HG02973 (cell line): ENCODE data around the gene NECAP2.

Source experiments
- ATAC-seq: cut with Tn5 transposase; IDR thresholded peaks from one replicate; pipeline ENCODE4 v1.9.1; 2021; ENCODE audit warnings: moderate library complexity; ENCODE audit not compliant: unreplicated experiment

The NECAP2 gene, protein sequence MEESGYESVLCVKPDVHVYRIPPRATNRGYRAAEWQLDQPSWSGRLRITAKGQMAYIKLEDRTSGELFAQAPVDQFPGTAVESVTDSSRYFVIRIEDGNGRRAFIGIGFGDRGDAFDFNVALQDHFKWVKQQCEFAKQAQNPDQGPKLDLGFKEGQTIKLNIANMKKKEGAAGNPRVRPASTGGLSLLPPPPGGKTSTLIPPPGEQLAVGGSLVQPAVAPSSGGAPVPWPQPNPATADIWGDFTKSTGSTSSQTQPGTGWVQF

DNA sequence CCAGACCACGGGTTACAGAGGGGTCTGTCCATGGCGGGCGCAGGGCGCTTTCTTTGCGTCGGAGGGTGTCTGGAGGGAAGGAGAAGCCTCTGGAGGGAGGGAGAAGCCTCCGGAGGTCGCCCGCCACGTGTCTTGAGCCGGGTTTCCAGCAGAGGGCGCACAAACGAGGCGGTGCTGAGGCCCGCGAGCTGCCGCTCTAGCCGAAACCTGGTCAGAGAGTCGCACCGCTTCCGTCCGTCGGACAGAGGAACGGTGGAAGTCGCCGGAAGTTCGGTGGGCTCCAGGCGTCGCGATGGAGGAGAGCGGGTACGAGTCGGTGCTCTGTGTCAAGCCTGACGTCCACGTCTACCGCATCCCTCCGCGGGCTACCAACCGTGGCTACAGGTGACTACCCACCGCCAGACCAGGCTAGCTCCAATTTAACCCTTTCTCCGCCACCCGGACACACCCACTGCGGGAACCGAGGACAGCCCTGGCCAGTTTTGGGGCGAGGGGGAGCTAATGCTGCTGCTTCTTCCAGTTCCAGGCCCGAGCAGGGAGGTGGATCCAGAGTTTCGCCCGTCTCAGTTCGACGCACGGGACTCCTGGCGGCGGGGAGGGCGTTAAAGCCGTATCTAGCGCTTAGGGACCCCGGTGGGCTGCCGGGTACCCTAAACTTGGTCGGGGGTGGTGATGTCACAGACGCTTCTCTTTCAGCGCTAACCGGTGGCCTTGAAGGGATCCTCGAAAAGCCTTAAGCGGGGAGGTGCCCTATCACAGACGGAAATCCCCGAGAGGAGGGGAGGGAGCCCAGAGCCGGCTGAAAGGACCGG lies at the start of gene NECAP2:
Gene NECAP2, plus strand, starts transcription at position 255 of the 812 bp plus-strand sequence. Its CDS starts 38 bp downstream, at position 293.
- ATAC-seq = peak; percentile 88

DNA sequence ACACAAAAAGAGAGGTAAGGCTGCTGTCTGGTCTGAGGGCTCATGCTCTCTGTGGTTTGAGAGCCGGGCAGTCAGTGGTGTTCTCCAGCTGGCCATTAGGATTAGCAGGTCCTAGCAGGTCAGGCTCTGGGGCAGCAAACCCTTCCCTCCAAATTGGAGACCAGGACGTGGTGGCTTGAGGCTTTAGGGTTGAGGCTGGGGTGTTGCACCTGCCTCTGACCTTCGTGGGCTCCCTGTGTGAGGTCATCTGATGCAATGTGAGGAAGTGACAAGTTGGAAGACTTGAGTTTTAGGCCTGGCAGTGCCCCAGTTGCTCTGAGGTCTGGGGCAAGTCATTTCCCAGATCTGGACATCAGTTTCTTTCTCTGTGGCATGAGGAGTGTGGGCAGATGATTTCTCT lies 49.1 kb upstream of the NECAP2 start:
- no peak for ATAC-seq

DNA sequence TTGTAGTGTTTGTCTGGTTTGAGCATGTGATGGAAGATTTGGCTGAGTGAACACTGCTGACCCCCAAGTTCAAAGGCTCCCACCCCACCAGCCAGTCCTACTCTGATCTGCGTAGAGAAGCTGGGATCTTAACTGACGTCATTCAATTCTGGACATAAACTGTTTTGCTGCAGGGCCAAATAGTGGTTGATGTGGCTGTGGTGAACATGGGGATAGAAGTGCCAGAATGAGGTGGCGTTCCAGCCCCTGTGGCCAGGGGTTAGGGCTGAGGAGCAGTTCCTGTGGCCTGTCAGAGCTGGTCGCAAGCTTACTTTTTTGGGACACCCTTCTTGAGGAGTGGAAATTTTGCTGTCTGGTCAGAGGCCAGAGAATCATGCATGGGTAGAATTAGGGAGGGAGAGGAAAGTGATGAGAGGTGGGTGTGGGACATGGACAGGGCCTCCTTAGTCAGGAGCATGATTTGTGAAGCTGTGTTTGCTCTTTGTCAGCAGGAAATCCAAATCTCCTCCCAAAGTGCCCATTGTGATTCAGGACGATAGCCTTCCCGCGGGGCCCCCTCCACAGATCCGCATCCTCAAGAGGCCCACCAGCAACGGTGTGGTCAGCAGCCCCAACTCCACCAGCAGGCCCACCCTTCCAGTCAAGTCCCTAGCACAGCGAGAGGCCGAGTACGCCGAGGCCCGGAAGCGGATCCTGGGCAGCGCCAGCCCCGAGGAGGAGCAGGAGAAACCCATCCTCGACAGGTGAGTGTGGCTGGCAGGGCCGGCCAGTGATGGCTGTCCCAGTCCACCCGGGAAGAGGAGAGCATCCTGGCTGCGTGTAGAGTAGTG lies 47.6 kb upstream of the NECAP2 start:
- no peak for ATAC-seq

DNA sequence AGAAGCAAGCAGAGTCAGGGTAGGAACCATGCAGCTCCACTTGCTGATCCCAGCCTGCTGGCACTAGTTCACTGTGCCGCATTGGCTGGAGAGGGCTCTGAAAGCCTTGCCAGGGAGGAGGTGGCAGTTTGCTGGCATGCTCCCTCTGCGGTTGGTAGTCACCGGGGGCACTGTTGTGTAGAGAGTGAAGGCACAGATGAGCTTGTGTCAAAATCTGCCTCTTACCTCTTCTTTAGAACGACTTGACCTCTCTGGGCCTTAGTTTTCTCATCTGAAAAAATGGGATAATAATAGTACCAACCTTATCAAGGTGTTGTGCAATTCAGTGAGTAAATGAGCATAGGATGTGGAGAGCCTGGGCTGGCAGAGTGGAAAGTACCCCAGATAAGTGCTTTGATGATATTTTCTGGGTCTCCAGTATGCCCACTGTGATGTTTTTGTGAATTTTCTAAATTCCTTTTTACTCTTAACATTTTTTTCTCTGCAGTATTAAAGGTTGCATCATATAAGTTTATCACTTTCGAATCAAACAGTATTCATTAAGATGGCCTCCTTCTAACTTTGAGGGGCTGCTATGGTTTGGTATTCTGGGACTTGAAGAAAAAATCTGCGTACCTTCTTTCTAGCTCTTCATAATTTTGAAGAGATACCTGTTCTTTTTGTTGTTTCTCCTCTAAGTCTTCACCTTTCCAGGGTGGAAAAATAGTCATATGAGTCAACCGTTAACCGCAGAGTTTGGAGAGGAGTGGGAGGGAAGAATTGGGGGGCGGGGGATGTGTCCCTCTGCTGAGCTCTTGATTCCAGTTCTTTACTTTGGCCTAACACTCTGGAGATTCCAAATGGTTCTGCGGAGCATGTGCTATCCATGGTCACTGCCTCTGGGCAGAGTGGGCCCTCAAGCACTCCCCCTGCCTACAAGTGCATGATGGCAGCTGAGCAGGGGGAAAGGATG lies 46.7 kb upstream of the NECAP2 start:
- no peak for ATAC-seq

DNA sequence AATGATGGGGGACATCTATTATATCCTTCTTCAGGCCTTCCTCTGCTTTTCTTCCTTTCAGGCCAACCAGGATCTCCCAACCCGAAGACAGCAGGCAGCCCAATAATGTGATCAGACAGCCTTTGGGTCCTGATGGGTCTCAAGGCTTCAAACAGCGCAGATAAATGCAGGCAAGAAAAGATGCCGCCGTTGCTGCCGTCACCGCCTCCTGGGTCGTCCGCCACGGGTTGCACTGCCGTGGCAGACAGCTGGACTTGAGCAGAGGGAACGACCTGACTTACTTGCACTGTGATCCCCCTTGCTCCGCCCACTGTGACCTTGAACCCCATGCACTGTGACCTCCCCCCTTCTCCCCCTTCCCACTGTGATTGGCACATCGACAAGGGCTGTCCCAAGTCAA lies 45.5 kb upstream of the NECAP2 start:
- no peak for ATAC-seq

DNA sequence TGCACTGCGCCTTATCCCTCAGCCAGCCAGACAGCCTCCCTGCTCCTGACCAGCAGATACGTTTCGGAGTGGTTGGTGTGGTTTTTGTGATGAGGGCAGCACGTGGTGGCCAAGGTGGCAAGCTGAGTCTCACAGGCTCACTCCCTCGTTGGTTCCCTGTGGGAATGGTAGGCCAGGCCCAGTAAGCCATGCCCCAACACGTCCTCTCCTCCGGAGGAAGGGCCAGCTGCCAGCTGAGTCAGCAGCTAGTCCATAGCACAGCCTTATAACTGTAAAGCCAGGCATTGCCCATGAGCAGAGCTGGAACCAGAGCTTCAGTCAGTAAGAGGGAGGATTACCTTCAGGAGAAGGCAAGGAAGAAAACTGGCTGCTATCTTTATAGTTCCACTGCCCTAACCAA lies 43.9 kb upstream of the NECAP2 start:
- no peak for ATAC-seq

DNA sequence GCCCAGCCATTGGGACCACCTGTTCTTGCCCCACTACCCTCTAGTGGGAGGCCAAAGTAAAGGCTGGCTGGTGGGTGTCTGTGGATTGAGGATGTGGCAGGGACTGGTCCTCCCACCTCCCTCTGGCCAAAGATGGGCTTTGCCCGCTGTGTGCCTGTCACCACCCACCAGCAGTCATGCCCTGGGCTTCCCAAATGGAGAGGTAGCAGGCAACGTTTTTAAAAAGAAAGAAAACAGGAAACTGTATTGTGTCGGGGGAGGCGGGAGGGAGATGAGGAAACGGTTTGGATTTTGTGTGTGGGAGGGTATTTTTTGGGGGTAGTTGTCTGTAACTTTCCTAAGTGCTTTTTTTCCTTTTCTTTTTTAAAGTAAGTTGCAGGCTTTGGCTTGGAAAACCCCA lies 43.4 kb upstream of the NECAP2 start:
- ATAC-seq = no peak

DNA sequence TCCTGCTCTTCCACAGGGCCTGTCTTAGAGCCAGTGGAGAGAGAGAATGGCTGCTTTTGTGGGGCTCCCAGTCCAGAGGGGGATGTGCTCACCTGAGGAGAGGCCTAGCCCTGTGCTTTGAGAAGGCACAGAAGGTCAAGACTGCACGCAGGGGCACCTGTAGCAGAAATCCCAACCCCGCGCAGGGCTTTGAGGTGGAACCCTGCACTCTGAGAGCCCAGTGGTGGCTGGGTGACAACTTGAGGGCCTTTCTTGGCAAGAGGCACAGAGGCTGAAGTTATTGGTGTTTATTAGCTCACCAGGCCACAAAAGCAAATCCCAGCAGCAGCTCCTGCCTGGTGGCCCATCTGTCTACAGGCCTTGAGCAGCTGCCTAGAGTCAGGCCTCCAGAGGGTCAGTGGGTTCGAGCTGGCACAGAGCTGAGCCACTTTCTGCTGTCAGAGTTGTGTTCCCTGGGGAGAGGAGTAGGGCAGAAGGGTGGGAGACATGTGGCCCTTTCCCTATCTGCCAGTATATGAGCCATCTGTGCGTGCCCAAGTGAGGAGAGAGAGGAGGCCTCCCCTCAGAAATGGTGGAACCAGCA lies 42.1 kb upstream of the NECAP2 start:
- ATAC-seq = no peak

DNA sequence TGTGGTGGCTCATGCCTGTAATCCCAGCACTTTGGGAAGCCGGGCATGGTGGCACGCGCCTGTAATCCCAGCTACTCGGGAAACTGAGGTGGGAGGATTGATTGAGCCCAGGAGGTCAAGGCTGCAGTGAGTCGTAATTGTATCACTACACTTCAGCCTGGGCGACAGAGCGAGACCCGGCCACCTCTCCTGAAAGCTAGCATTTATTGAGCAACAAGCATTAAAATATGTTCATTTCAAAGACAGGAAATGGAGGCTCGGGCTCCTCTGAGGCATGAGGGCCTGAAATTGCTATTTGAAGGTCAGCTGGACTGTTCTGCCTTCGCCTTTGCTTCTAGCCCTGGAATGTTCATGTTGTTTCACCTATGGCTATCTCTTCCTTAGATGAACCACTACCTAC lies 37.8 kb upstream of the NECAP2 start:
- ATAC-seq = no peak

DNA sequence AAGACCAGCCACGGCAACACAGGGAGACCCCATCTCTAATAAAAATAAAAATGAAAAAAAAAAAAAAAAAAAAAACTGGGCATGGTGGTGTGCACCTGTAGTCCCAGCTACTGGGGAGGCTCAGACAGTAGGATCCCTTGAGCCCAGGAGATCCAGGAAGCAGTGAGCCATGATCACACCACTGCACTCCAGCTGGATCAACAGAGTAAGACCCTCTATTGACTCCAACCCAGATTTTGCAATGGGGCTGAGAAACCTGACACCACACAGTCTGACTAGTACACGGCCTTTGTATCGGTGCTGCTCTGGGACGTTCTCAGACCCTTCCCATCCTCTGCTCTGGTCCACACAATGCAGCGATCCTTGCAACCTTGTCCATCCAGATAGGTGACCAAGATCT lies 35.1 kb upstream of the NECAP2 start:
- no peak for ATAC-seq

DNA sequence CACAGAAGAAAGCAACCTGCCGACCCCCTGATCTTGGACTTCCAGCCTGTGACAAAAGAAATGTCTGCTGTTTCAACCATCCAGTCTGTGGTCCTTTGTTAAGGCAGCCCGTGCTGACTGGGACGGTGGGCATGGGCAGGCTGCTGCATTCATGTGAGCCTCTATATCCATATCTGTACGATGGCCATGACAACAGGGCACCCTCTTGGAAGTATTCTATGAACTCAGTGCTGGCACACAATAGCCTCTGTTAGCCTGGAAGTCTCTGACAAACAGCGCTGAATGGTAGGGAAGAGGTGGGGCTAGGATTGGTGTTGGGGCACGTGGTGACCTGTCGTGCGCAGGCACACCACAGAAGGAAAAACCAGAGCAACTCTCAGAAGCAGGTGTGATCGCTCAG lies 33.7 kb upstream of the NECAP2 start:
- ATAC-seq = no peak

DNA sequence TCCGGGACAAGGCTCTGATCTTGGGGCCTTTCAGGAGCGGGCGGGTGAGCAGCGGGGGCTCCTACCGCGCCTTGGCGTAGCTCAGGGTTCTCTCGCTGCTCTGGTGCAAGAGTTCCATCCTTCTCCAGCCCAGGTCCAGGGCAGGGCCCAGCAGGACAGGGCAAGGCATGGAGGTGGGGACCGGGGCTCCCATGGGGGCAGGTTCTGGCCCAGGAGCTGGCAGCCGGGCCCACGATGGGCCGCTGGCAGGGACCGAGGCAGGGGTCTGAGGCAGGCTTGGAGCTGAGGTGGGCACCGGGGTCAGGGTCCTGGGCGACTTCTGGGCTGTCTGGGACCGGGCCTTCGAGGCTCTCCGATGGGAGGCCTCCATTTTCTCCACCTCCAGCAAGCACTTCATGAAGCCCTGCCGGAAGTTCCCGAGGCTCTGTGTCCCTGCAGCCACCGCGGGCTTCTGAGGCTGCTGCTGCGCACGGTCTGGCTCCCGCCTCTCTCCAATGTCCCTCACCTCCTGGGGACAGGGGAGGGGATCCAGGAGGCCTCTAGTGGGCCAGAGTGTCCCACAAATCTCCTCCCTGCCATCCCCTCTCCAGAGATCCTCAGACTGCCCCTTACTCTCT lies 30.9 kb upstream of the NECAP2 start:
- ATAC-seq = no peak

DNA sequence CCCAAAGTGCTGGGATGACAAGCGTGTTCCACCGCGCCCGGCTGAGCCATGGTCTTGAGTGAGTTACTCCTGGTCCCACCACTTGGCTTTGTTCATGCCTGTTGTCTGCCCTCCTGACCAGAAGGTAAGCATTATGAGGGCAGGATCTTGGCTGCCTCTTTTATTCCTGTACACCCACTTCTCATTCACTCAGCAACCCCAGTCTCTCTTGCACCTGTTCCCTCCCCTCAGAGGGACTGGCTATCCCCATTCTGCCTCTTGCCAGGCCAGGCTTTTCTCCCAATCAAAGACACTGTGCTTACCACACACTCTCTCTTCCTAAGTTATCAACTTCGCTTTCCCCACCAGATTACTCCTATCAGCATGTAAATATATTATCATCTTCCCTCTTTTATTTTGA lies 29.7 kb upstream of the NECAP2 start:
- no peak for ATAC-seq

DNA sequence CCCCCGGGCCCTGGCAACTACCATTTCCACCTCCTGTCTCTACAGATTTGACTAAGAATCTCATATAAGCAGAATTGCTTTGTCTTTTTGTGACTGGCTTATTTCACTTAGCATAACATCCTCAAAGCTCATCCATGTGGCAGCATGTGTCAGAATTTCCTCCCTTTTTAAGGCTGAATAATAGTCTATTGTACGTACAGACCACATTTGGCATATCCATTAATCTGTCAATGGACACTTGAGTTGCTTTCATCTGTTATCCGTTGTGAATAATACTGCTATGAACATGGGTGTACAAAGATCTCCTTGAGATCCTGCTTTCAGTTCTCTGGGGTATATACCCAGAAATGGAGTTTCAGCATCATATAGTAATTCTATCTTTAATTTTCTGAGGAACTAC lies 27.3 kb upstream of the NECAP2 start:
- no peak for ATAC-seq

DNA sequence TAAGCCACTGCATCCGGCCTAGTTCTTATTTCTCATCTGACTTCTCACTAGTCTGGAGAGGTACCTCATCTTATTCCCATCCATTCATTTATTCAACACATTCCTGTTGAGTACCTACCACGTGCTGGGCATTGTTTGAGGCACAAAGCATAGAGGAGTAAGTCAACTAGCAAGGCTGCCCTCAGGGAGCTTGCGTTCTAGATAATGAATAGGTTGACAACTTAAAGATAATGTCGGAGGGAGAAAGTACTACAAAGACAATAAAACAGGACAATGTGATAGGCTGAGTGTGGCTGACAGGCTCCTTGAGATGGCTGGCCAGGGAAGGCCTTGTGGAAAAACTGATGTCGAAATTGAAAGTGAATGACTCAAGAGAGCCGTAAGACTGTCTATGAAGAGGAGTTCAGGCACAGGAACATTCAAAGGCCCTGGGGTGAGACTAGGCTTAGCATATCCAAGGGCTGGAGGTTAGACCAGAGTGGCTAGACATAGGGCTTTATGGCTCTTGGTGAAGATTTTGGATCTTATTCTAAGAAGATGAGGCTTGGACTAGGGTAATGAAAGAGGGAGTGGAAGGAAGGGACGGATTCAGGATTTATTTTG lies 21.6 kb upstream of the NECAP2 start:
- ATAC-seq = no peak

DNA sequence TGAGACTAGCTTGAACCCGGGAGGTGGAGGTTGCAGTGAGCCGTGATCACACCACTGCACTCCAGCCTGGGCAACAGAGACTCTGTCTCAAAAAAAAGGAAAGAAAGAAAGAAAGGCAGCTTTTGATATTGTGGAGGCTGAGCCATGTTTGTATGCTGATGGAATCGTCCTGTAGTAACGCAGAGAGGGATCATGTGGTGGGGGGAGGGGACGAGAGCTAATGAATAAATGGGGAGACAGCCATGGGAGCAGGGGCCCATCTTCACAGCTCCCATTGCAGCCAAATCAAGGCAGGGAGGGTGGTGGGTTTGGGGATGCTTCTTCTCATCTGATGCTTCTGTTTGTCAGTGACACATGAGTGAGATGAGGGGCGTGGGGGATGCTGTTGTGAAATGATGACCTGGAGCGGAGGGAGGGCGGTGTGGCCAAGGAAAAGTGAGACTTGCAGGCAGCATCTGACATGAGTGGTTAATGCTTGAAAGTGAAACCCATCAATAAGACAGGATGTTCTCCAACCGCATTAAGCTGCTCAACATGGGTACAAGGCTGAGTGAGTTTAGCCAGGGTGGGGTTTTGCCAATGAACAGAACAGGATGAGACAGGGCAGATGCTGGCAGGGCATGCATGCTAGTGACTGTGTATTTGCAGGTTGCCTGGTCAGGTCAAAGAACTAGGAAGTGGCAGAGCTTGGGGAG lies 20.0 kb upstream of the NECAP2 start:
- ATAC-seq = peak; percentile 67

DNA sequence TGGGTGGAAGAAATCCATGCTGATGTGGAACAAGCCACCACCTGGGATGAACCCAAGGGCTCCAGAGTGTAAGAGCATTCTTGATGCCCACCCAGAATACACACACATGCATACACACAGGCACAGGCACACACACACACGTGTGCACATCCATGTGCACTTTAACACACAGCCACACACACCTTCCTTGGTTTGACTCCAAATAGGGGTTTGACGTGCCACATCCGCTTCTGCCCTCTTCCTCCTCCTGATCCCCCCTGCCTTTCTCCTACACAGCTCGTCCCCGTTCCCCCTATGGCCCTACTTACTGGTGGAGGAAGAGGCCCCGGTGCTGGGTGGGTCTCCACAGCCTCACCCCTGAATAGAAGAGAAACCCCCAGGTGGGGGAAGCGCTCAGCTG lies 19.3 kb upstream of the NECAP2 start:
- ATAC-seq = no peak

DNA sequence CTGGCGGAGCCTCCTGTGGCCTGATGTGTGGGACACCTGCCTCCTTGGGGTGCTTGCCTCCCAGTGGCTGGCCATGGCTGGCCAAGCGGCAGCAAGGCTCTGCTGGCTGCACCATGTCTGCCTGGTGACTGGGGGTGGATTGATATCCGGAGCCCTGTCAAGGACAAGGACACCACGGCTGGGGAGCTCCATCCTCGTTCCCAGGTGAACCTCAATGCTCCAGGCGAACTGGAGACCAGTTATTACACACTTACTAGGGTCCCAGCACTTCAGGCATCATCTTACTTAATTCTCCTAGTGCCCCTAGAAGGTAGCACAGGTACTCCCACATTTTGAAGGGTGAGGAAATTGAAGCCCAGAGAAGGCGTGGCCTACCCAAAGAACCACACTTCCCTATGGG lies 18.5 kb upstream of the NECAP2 start:
- ATAC-seq = no peak
